NT2/D1 (cell line): Measurements from ENCODE around the gene CNGA3.

Experiments used
- SUZ12 ChIP-seq: IDR thresholded peaks from 2 replicates; pipeline ENCODE4 v1.6.1; 2011; ENCODE audit not compliant: insufficient read length, insufficient read depth; ENCODE audit errors: extremely low read depth
- YY1 ChIP-seq: IDR thresholded peaks from 2 replicates; pipeline ENCODE4 v1.6.1; 2011; ENCODE audit not compliant: insufficient read length, insufficient read depth
- ZNF274 ChIP-seq: IDR thresholded peaks from 2 replicates; pipeline ENCODE4 v1.6.1; 2011; ENCODE audit warnings: mild to moderate bottlenecking, low read depth, low read length

GRCh38 chr2:98445683-98446581 lies 99.7 kb downstream of the CNGA3 start:
- TF ChIP-seq YY1 (no peak), SUZ12 (no peak), ZNF274 (no peak)
